IPS DF 19.7 (cell line): ENCODE results near the gene CHSY3.

ENCODE experiments used
- DNase-seq: peaks from one replicate; pipeline ENCODE4 v3.0.0-alpha.2; 2013; ENCODE audit warnings: low read depth, low spot score

CHSY3 gene

DNA sequence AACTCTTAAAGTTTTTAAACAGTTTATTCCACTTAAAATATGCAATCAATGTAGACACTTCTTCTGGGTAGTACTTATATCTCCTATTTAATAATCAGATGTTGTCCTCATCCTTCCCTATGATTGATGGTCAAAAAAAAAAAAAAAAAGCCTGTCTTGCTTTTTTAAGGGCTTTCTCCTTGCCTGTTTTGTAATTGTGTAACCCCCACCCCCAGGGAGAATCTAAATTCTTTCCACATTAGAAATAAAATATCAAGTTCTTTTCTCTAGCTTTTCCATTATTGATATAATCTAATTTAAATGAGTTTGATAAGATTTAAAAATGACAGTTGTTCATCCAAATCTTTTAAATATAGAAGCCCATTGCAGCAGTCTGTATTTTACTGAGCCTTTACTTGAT, 119.7 kb downstream of the CHSY3 start:
- no peak for DNase-seq

GRCh38 chr5:130025511-130025910, 121.2 kb downstream of the CHSY3 start:
- DNase-seq, result no peak

GRCh38 chr5:130032807-130033206, 128.5 kb downstream of the CHSY3 start:
- DNase-seq, result no peak

GRCh38 chr5:130034566-130035210, 130.4 kb downstream of the CHSY3 start:
- DNase-seq, result no peak

- no peak for DNase-seq
Measured at GRCh38 chr5:130035388-130035787, 131.1 kb downstream of the CHSY3 start.

- DNase-seq, result no peak
Measured at GRCh38 chr5:130037905-130038304, 133.6 kb downstream of the CHSY3 start.

GRCh38 chr5:130043834-130044233, 139.6 kb downstream of the CHSY3 start:
- DNase-seq, result no peak

GRCh38 chr5:130045334-130045733, 141.1 kb downstream of the CHSY3 start:
- no peak for DNase-seq

- no peak for DNase-seq
Measured at GRCh38 chr5:130050585-130050984, 146.3 kb downstream of the CHSY3 start.

DNA sequence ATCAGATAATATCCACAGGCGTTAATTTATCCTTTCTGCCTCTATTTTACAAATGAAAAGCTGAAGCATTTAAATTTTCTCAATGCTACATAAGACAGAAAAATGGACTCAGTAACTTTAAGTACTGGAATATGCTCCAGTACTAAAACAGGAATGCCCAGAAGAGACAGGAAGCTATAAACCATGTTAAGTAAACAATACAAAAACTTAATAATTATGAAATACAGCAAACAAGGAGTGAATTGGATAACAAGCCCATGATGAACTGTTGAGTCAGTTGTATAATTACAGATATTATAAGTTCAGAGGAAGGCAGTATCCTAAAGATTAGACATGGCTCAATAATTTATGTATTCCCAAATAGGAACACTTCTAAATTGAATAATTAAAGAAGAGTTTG, 148.5 kb downstream of the CHSY3 start:
- DNase-seq, result no peak

GRCh38 chr5:130055572-130055971, 151.3 kb downstream of the CHSY3 start:
- no peak for DNase-seq

- no peak for DNase-seq
Measured at GRCh38 chr5:130061746-130062145, 157.5 kb downstream of the CHSY3 start.

- DNase-seq, result no peak
Measured at GRCh38 chr5:130063603-130064002, 159.3 kb downstream of the CHSY3 start.

DNA sequence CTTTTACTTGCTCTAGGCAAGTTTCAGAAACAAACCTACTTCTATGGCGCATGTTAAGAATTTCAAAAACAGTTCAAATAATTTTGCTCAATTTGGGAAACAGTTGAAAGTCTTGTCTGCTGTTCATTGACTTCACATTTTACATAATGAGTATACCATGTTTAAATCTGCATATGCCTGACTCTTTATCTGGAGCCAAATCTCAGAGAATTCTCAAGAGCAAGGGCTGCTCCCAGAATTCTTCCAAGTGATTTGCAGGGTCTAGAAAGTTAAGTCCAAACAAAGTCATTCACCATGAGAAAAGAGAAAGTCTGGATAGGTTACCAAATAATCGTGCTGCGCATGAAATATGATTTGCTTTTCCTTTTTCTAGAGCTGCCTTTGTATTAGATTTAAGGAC, 160.2 kb downstream of the CHSY3 start:
- no peak for DNase-seq

GRCh38 chr5:130065617-130066016, 161.4 kb downstream of the CHSY3 start:
- no peak for DNase-seq

DNA sequence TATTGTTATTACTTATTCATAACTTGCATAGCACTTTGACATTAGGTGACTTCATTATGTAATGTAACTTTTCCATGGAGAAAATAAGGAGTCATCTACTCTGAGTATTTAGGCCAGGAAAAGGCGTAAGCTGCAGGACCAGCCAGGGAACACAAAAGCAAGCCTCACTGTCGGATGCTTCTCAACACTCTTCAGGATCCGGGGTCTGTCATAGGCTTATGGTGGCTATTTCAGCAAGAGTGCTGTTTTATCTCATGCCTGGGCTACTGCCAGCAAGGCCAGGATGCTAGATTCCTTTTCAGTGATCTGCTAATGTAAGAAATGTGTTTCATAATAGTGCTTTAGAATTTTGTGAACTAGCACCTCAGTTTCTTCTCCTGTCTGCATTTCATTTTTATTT, 162.4 kb downstream of the CHSY3 start:
- DNase-seq, result no peak

DNA sequence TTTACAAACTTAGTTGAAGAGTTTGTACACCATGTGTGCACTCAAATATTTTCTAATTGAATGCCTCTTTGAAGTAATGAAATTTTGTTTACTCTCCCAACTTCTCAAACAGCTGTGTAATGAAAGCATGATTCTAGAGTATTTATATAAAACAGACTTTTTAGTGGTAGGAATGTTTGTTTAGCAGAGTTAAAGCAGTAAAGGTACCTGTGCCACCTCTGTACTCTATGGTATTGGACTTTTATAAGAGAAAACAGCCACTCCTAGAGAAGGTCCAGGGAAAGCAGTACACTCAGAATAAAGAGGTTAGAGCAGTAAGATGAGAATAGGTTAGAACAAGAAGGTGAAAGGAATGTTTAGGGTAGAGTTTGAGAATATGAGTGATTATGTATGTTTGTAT, 163.1 kb downstream of the CHSY3 start:
- no peak for DNase-seq

DNA sequence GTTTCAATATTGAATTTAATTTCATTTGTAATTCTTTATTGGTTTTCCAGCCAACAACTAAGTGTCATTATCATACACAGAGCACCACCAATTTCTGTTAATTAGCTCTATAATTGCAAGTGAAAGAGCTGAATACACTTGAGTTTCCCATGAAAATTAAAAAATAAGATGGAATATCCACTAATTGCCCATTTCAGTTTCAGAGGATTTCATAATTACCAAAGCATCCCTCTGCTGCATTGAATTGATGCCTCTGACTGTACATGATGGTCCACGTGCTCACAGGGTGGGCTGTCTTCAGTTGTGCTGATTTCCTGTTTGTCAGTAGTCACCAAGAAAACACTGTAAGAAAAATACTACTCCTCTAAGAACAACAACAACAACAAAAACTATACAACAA, 163.8 kb downstream of the CHSY3 start:
- DNase-seq, result no peak

DNA sequence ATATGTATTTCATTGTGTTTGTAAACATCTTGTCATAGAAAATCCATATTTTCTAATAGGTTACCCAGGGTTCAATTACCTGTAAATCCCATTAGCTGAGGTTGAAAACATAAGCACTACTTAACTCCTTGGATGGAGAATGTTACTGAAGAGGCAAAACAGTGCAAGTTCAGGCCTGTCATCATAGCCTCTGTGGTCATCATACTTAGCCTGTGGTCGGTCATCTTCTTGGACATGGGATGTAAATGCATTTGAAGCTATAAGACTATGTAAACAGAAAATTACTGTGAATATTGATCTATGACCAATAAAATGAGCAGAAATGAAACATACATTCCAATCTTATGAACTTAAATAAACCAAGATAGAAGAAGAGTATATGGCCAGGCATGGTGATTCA, 164.7 kb downstream of the CHSY3 start:
- no peak for DNase-seq

DNA sequence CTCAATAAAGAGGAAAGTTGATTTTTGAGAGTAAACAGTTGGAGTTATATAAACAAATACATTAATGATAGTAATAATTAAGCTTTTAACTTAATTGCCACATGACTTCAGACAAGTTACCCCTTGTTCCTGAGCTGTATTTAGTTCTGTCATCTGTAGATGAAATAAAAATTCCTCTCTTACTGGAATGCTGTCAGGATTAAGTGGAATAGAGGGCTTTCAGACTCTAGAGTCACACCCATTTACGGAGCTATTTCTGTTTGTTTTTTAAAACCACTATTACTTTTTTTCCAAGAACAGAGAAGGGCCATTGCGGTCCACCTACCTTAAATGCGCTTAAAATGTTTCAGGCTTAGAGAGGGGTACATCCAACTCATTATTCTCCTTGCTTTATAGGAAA, 170.6 kb downstream of the CHSY3 start:
- DNase-seq, result no peak

GRCh38 chr5:130077007-130077406, 172.7 kb downstream of the CHSY3 start:
- DNase-seq, result no peak

DNA sequence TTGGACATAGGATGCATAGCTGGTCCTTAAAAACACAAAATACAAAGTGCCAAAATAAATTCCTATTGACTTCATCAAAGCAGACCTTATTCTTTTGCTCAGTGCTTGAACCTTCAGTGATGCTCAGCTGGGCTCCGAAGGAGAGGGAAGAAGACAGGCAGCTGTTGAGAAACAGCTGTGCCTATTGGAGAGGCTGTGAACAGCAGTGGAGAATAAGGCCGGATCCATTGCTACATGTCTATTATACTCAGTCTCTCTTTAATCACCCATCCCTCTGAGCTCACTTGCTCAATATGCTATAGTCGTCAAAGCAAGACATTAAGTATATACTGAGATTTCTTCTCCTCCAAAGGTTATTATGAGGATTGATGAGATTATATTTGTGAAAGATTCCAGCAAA, 174.4 kb downstream of the CHSY3 start:
- no peak for DNase-seq

GRCh38 chr5:130090569-130091270, 186.5 kb downstream of the CHSY3 start:
- DNase-seq, result no peak

- no peak for DNase-seq
Measured at GRCh38 chr5:130092991-130093390, 188.7 kb downstream of the CHSY3 start.
